Stimulated activated CD4-positive, alpha-beta T cell treated with anti-CD3 and anti-CD28 coated beads, Interleukin-1b, Interleukin-23, amount 100 ng/mL, for 4 hours (primary cell): ENCODE measurements around the gene RAD9A.

Source experiments
- DNase-seq, 2 donors: peaks; one replicate each; pipeline ENCODE4 v3.0.0-alpha.2; 2020; ENCODE audit warnings: low read depth in 2 of 2

Gene RAD9A

DNA sequence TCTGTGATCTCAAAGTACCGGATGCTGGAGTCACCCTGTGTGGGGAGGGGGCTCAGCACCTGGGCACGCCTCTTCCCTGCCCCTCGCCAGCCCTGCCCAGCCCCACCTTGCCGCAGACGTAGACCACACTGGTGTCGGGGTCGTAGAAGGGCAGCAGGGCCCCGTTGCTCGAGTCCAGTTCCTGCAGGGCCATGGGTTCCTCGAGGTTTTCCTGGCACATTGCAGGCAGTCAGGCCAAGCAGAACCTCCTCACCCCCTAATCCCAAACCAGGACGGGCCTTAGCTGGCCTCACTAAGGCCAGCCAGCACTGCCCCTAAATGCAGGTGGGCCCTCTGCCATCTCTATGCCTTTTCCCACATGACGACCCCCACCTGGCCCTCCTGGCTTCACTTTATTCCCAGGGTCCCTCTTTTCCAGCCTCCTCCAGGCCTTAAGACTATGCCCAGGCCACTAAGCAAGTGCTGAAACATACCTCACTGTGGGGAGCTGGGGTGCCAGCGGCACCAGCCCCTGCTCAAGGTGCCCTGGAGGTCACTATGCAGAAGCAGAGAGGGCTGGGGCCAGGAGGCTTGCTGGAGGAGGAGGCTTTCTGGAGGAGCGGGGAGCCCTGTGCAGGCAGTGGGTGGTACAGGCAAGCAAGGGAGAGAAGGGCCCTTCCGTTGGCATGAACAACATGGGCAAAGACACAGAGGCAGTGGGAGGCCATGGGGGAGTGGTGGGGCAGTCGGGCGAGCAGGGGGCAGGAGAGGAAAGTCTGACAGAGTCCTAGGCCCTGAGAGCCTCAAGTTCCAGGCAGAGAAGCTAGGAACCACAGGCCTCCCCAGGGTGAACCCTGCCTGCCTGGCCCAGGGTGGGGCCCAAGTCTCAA is 48.7 kb downstream of the RAD9A start:
- DNase-seq, result no peak

DNA sequence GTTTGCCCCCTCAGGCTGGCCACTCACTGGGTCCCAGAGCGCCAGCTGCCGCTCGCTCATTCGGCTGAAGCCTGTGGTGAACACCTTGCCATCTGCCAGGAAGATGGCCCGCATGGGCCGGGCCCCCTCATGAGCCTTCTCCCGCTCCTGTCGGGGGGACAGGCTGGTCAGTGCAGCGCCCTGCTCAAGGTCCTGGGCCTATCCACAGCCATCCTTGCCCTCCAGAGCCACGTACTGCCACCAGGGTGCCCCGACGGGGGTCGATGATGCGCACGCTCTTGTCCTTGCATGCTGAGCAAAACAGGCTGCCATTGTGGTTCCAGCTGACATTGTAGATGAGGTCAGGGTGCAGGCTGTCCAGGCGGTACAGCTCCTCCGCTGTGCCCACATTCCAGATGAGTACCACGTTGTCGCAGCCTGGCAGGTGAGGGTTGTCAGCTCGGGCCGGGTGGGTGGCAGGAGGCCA is 49.3 kb downstream of the RAD9A start:
- no peak for DNase-seq

DNA sequence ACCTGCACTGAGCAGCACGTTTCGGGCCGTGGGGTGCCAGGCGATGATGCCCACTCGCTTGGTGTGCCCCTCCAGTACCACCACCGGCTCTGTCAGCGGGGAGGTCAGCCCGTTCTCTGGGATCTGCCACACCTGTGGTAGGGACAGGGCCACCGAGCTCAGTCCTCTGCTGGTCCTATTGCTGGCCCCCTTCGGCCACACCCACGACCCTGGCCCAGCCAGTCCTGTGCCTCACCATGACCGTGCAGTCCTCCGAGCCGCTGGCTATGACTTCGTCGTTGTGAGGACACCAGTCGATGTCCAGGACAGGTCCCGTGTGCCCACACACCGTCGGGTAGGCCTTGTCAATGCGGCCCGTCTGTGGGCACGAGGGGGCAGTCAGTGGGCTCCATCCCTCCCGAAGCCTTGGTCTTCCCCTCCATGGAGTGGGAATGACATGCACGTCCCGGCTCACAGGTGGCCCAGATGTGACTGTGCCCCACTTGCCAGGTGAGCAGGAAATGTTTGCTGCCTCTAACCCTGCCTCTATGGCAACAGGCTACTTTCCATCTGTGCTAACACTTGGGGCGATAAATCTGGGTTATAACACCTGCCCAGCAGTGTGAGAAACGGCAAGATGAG is 50.1 kb downstream of the RAD9A start:
- no peak for DNase-seq

DNA sequence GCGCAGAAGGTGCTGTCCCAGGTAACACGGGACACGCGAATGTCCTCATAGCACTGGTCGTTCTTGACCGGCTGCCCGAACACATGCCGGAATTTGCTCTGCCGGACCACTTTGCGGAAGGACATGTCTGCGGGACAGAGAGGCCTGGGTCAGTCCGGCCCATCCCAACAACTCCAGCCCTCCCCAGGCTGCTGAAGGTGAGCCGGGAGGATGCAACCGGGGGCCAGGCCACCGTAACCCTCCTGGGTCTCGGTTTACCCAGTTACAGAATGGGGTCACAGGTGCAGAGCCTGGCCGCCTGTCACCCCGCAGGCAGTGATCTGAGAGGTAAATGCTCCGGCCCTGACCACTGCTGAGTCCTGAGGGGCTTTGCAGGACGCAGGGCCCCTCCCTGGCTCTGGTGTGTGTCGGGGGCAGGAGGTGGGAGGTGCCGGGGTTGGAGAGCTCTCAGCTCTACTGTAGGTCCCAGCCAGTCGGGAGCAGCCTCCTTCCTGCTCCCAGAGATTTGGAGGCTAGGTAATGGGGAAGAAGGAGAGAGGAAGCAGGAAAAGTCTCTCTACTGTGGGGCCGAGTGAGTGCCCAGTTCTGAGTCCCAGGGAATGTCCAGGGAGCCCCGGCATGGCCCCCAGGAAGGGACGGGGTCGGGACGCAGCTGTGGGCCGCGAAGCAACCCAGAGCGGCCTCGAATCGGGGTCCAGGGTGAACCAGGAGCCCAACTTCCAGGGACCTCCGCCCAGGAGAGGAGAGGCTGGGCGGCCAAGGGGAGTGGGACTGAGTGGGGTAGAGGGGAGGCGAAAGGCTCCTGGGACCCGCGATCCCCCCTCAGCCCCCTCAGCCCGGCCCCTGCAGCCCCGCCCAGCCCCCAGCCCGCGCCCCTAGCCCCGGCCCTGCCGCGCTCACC is 51.0 kb downstream of the RAD9A start:
- DNase-seq, result no peak

DNA sequence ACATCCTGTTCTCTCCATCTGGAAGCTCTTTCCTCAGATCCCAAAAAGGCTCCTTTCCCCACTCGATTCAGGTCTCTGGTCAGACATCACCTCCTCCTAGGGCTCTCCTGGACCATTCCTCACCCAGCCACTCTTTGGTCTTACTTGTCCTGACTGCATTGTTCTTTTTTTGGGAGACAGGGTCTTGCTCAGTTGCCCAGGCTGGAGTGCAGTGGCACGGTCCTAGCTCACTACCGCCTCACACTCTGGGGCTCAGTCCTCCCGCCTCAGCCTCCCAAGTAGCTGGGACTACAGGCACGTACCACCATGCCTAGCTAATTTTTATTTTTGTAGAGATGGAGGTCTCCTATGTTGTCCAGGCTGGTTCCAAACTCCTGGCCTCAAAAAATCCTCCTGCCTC is 53.7 kb downstream of the RAD9A start:
- no peak for DNase-seq
